ENCODE measurements around the gene HAS3.

The HAS3 gene

GRCh38 chr16:69115361-69115760 lies 9.9 kb downstream of the HAS3 start:
- TF ChIP-seq CTCF (IDR thresholded peaks at IDR 0.05), result no peak

GRCh38 chr16:69115837-69116236 lies 10.4 kb downstream of the HAS3 start:
- no peak for TF ChIP-seq CTCF (IDR thresholded peaks at IDR 0.05)

GRCh38 chr16:69116256-69116875 lies 10.9 kb downstream of the HAS3 start:
- TF ChIP-seq CTCF (IDR thresholded peaks at IDR 0.05), result no peak

- no peak for TF ChIP-seq CTCF (IDR thresholded peaks at IDR 0.05)
Observed at GRCh38 chr16:69116906-69117305, 11.5 kb downstream of the HAS3 start.

GRCh38 chr16:69118468-69118867 lies 13.0 kb downstream of the HAS3 start:
- no peak for TF ChIP-seq CTCF (IDR thresholded peaks at IDR 0.05)

GRCh38 chr16:69118994-69119393 lies 13.5 kb downstream of the HAS3 start:
- TF ChIP-seq CTCF (IDR thresholded peaks at IDR 0.05), result no peak

- no peak for TF ChIP-seq CTCF (IDR thresholded peaks at IDR 0.05)
Observed at GRCh38 chr16:69119536-69119935, 14.1 kb downstream of the HAS3 start.

GRCh38 chr16:69120096-69120664 lies 14.7 kb downstream of the HAS3 start:
- no peak for TF ChIP-seq CTCF (IDR thresholded peaks at IDR 0.05)
